Transverse colon (tissue), 4 donors: ENCODE data around the gene VPS51.

Source experiments
- POLR2A ChIP-seq: fragments of 450-650 bp; IDR thresholded peaks from one replicate; pipeline ENCODE4 v1.6.1; 2016; ENCODE audit warnings: antibody characterized with exemption, mild to moderate bottlenecking, moderate library complexity
- POLR2AphosphoS5 ChIP-seq, 3 donors: sonication (generic); formaldehyde crosslinking; IDR thresholded peaks; one replicate each; pipeline ENCODE4 v1.6.1; 2016; ENCODE audit warnings: antibody characterized with exemption in 3 of 3
- TF ChIP-seq, protein P1 (sequence below), 5 experiments: fragments of 200-600 bp in 3 of 5; fragments of 450-650 bp in 2 of 5; sonication (generic) in 3 of 5; IDR thresholded peaks; 1 replicate in 2 of 5; 2 replicates in 3 of 5; pipeline ENCODE4 v1.5.1; 2016 to 2017; ENCODE audit warnings: antibody characterized with exemption in 5 of 5, inconsistent platforms in 3 of 5, mild to moderate bottlenecking in 2 of 5, moderate library complexity in 1 of 5

DNA sequence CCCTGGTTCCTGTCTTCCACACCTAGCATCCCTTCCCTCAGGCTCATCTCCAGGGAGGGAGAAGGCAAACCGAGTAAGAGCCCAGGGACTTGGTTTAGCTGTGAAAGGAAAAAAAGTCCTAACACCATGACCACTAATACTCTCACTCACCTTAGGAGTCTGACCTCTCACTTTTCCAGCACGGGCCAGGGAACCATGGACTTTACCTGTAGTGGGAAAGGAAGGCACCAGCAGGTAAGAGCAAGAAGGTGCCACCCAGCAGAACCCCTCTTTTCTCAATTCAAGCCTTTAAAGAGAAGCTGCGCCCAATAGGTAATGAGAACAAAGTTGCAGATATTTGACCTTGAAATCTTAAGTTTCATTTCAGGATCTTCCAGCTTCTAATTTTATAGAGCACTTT, 24.8 kb downstream of the VPS51 start:
- TF ChIP-seq POLR2A (no peak), POLR2AphosphoS5 (IDR thresholded peaks at IDR 0.05) (no peak)
- TF ChIP-seq, protein P1, sequence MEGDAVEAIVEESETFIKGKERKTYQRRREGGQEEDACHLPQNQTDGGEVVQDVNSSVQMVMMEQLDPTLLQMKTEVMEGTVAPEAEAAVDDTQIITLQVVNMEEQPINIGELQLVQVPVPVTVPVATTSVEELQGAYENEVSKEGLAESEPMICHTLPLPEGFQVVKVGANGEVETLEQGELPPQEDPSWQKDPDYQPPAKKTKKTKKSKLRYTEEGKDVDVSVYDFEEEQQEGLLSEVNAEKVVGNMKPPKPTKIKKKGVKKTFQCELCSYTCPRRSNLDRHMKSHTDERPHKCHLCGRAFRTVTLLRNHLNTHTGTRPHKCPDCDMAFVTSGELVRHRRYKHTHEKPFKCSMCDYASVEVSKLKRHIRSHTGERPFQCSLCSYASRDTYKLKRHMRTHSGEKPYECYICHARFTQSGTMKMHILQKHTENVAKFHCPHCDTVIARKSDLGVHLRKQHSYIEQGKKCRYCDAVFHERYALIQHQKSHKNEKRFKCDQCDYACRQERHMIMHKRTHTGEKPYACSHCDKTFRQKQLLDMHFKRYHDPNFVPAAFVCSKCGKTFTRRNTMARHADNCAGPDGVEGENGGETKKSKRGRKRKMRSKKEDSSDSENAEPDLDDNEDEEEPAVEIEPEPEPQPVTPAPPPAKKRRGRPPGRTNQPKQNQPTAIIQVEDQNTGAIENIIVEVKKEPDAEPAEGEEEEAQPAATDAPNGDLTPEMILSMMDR (IDR thresholded peaks at IDR 0.05), result no peak
